Mammary epithelial cell (primary cell): ENCODE measurements around the gene RTP5.

Experiments
- CTCF ChIP-seq, 2 donors: IDR thresholded peaks in 1 of 2; conservative IDR thresholded peaks in 1 of 2; 2 replicates each; pipeline ENCODE4 v1.5.1; 2011 to 2012; ENCODE audit warnings: inconsistent platforms in 2 of 2, low read length in 2 of 2, mild to moderate bottlenecking in 2 of 2, control low read depth in 1 of 2, low read depth in 1 of 2; ENCODE audit not compliant: insufficient read depth in 1 of 2; ENCODE audit errors: extremely low read depth in 1 of 2
- EZH2 ChIP-seq: IDR thresholded peaks from 2 replicates; pipeline ENCODE4 v1.6.1; 2012; ENCODE audit warnings: low read length, inconsistent platforms, borderline replicate concordance

GRCh38 chr2:241866790-241867645 lies 2.5 kb upstream of the RTP5 start:
- no peak for TF ChIP-seq CTCF (conservative IDR thresholded peaks at IDR 0.05 in 1 of 2, IDR thresholded peaks at IDR 0.05 in 1 of 2; ENCODE audit: extremely low read depth in 1 of 2, insufficient read depth in 1 of 2, low read depth in 1 of 2, low read length in 2 of 2)
- TF ChIP-seq EZH2: no peak
